SK-N-SH (cell line): ENCODE measurements around the gene NPTX1.

Experiments used
- CHD2 ChIP-seq: fragments of 150-350 bp; IDR thresholded peaks from 2 replicates; pipeline ENCODE4 v1.6.1; 2018; ENCODE audit warnings: low read length; ENCODE audit not compliant: partially characterized antibody
- EZH2phosphoT487 ChIP-seq: fragments of 200-600 bp; sonication (generic); IDR thresholded peaks from 2 replicates; pipeline ENCODE4 v1.6.1; 2017; ENCODE audit warnings: low read depth, mixed run types, mild to moderate bottlenecking, antibody characterized with exemption, moderate library complexity, borderline replicate concordance
- JUND ChIP-seq: IDR thresholded peaks from 2 replicates; pipeline ENCODE4 v1.4.0; 2012
- MEF2A ChIP-seq: IDR thresholded peaks from 2 replicates; pipeline ENCODE4 v1.4.0; 2012; ENCODE audit warnings: low read depth, borderline replicate concordance
- MXI1 ChIP-seq: IDR thresholded peaks from 2 replicates; pipeline ENCODE4 v1.6.1; 2012; ENCODE audit warnings: mild to moderate bottlenecking, low read depth, low read length, improper control_type of control experiment
- POLR2AphosphoS5 ChIP-seq: IDR thresholded peaks from 2 replicates; pipeline ENCODE4 v1.6.1; 2012; ENCODE audit warnings: low read depth, low read length
- RAD21 ChIP-seq: IDR thresholded peaks from 2 replicates; pipeline ENCODE4 v1.6.1; 2012; ENCODE audit warnings: mild to moderate bottlenecking, low read length
- RFX5 ChIP-seq: IDR thresholded peaks from 2 replicates; pipeline ENCODE4 v1.6.1; 2012; ENCODE audit warnings: mild to moderate bottlenecking, improper control_type of control experiment, low read length
- TAF1 ChIP-seq: IDR thresholded peaks from 2 replicates; pipeline ENCODE4 v1.6.1; 2012; ENCODE audit warnings: low read depth, mild to moderate bottlenecking, low read length, moderate library complexity, borderline replicate concordance
- TF ChIP-seq, protein P1 (sequence below): fragments of 200-600 bp; sonication (generic); IDR thresholded peaks from 2 replicates; pipeline ENCODE4 v1.6.1; 2017; ENCODE audit warnings: antibody characterized with exemption, mild to moderate bottlenecking, moderate library complexity
- TF ChIP-seq, protein P2 (sequence below): IDR thresholded peaks from 2 replicates; pipeline ENCODE4 v1.4.0; 2012; ENCODE audit warnings: low read depth, borderline replicate concordance
- TF ChIP-seq, protein P3 (sequence below): IDR thresholded peaks from 2 replicates; pipeline ENCODE4 v1.4.0; 2012; ENCODE audit warnings: low read depth
- TF ChIP-seq, protein P4 (sequence below): fragments of 150-350 bp; IDR thresholded peaks from 2 replicates; pipeline ENCODE4 v1.6.1; 2017; ENCODE audit warnings: antibody characterized with exemption, low read length, low read depth, borderline replicate concordance

DNA sequence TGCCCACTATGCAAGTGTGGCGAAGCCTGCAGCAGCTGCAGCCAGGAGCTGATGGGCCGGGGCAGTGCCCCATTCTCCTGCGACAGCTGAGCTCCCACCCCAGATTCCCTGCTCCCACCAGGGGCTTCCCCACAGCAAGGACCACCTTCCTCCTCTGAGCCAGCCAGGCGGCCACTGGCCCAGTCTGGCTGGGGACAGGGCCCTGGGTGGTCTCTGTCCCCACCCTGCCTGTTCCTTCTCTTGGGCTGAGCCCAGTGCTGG lies 5.6 kb upstream of the NPTX1 start:
- TF ChIP-seq JUND (no peak), RFX5 (no peak), POLR2AphosphoS5 (no peak), RAD21 (no peak), TAF1 (no peak), MXI1 (no peak), MEF2A (no peak), CHD2 (no peak), EZH2phosphoT487 (no peak)
- TF ChIP-seq, protein P1, sequence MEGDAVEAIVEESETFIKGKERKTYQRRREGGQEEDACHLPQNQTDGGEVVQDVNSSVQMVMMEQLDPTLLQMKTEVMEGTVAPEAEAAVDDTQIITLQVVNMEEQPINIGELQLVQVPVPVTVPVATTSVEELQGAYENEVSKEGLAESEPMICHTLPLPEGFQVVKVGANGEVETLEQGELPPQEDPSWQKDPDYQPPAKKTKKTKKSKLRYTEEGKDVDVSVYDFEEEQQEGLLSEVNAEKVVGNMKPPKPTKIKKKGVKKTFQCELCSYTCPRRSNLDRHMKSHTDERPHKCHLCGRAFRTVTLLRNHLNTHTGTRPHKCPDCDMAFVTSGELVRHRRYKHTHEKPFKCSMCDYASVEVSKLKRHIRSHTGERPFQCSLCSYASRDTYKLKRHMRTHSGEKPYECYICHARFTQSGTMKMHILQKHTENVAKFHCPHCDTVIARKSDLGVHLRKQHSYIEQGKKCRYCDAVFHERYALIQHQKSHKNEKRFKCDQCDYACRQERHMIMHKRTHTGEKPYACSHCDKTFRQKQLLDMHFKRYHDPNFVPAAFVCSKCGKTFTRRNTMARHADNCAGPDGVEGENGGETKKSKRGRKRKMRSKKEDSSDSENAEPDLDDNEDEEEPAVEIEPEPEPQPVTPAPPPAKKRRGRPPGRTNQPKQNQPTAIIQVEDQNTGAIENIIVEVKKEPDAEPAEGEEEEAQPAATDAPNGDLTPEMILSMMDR: no peak
- TF ChIP-seq, protein P2, sequence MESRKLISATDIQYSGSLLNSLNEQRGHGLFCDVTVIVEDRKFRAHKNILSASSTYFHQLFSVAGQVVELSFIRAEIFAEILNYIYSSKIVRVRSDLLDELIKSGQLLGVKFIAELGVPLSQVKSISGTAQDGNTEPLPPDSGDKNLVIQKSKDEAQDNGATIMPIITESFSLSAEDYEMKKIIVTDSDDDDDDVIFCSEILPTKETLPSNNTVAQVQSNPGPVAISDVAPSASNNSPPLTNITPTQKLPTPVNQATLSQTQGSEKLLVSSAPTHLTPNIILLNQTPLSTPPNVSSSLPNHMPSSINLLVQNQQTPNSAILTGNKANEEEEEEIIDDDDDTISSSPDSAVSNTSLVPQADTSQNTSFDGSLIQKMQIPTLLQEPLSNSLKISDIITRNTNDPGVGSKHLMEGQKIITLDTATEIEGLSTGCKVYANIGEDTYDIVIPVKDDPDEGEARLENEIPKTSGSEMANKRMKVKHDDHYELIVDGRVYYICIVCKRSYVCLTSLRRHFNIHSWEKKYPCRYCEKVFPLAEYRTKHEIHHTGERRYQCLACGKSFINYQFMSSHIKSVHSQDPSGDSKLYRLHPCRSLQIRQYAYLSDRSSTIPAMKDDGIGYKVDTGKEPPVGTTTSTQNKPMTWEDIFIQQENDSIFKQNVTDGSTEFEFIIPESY: no peak
- TF ChIP-seq, protein P3, sequence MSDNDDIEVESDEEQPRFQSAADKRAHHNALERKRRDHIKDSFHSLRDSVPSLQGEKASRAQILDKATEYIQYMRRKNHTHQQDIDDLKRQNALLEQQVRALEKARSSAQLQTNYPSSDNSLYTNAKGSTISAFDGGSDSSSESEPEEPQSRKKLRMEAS: no peak
- TF ChIP-seq, protein P4, sequence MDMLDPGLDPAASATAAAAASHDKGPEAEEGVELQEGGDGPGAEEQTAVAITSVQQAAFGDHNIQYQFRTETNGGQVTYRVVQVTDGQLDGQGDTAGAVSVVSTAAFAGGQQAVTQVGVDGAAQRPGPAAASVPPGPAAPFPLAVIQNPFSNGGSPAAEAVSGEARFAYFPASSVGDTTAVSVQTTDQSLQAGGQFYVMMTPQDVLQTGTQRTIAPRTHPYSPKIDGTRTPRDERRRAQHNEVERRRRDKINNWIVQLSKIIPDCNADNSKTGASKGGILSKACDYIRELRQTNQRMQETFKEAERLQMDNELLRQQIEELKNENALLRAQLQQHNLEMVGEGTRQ: no peak
